Measurements from ENCODE around the gene GRAMD4. TPM values are rescaled to one million over a fixed set of nuclear protein-coding genes. Genes with fewer than 3 reads are reported as not detected.

Gene GRAMD4
- polyA plus RNA-seq, 1 of the 3 experiments (the other 2 are of a cell fraction): 15.5 TPM

- ChIA-PET CTCF (interaction anchor here (3.4 kb wide), 1 partner anchor 74 kb away, joined by 22 read pairs; no protein-coding TSS in a partner anchor), POLR2A (no interaction called here)
- TF ChIP-seq RFX5 (IDR thresholded peaks at IDR 0.05; ENCODE audit: low read length) (no peak), JUND (IDR thresholded peaks at IDR 0.05) (no peak)
- DNase-seq: no peak
- Histone ChIP-seq H3K36me3 (replicated peaks in 1 of 2; ENCODE audit: control insufficient read depth in 1 of 2, insufficient read depth in 2 of 2, low read length in 1 of 2) (no peaks in the 10 kb centered on the region), H3K4me3 (ENCODE audit: low read depth in 2 of 2, low read length in 1 of 2) (no peak overlapping the region), H3K79me2 (ENCODE audit: insufficient read depth) (no peaks in the 10 kb centered on the region), H3K27me3 (ENCODE audit: insufficient read depth) (no peaks in the 10 kb centered on the region), H3F3A (replicated peaks; ENCODE audit: insufficient read depth) (no peaks in the 10 kb centered on the region), H3K4me1 (ENCODE audit: control insufficient read depth in 1 of 2, insufficient read depth in 2 of 2, low read depth in 1 of 2, low read length in 1 of 2) (peaks cover 0 to 21% of the 10 kb centered on the region in 2 experiments; a peak in 1 of 4 replicates), H4K20me1 (ENCODE audit: insufficient read depth) (no peaks in the 10 kb centered on the region), H3K9me2 (no peaks in the 10 kb centered on the region), H3K9me3 (no peaks in the 10 kb centered on the region), H3K9ac (no peak overlapping the region), H2AFZ (ENCODE audit: low read depth) (no peak overlapping the region), H3K27ac (ENCODE audit: low read depth in 2 of 2, low read length in 1 of 2) (no peak overlapping the region), H3K4me2 (no peak overlapping the region)
- 88% methylated on average over 9 of the region's 21 CpGs for WGBS (ENCODE audit: low lambda C conversion rate)
Measured at GRCh38 chr22:46637711-46638600, 17.8 kb downstream of the GRAMD4 start.

GRCh38 chr22:46638601-46639431 is 18.6 kb downstream of the GRAMD4 start:
- CTCF ChIA-PET: interaction anchor here (1.0 kb wide), 1 partner anchor 48 kb away, joined by 4 read pairs; no protein-coding TSS in a partner anchor
- DNase-seq: no peak
- POLR2A ChIA-PET: no interaction called here
- no peak overlapping the region for H3K27ac ChIP-seq (ENCODE audit: low read depth in 2 of 2, low read length in 1 of 2)
- no peaks in the 10 kb centered on the region for H4K20me1 ChIP-seq (ENCODE audit: insufficient read depth)
- TF ChIP-seq GATA2 (CRISPR knock-in tag; IDR thresholded peaks at IDR 0.05): no peak
- TF ChIP-seq FOXJ3 (CRISPR knock-in tag; IDR thresholded peaks at IDR 0.05): no peak
- no peak for TF ChIP-seq NRF1 (IDR thresholded peaks at IDR 0.05; ENCODE audit: low read depth, low read length)
- TF ChIP-seq IRF3 (IDR thresholded peaks at IDR 0.05; ENCODE audit: low read depth, low read length): no peak
- peaks cover 0 to 21% of the 10 kb centered on the region in 2 experiments; a peak in 1 of 4 replicates for H3K4me1 ChIP-seq (ENCODE audit: control insufficient read depth in 1 of 2, insufficient read depth in 2 of 2, low read depth in 1 of 2, low read length in 1 of 2)
- H2AFZ ChIP-seq (ENCODE audit: low read depth): no peak overlapping the region
- no peaks in the 10 kb centered on the region for H3F3A ChIP-seq (replicated peaks; ENCODE audit: insufficient read depth)
- H3K9ac ChIP-seq: no peak overlapping the region
- H3K4me3 ChIP-seq (ENCODE audit: low read depth in 2 of 2, low read length in 1 of 2): no peak overlapping the region
- H3K4me2 ChIP-seq: no peak overlapping the region
- WGBS (ENCODE audit: low lambda C conversion rate): 89% methylated on average over 17 of the region's 18 CpGs
- no peaks in the 10 kb centered on the region for H3K36me3 ChIP-seq (replicated peaks in 1 of 2; ENCODE audit: control insufficient read depth in 1 of 2, insufficient read depth in 2 of 2, low read length in 1 of 2)
- no peaks in the 10 kb centered on the region for H3K27me3 ChIP-seq (ENCODE audit: insufficient read depth)
- no peaks in the 10 kb centered on the region for H3K79me2 ChIP-seq (ENCODE audit: insufficient read depth)
- no peaks in the 10 kb centered on the region for H3K9me3 ChIP-seq
- no peaks in the 10 kb centered on the region for H3K9me2 ChIP-seq

GRCh38 chr22:46639843-46640242 is 19.7 kb downstream of the GRAMD4 start:
- Histone ChIP-seq H3K9me2 (no peaks in the 10 kb centered on the region), H3K4me3 (ENCODE audit: low read depth in 2 of 2, low read length in 1 of 2) (no peak overlapping the region), H2AFZ (ENCODE audit: low read depth) (no peak overlapping the region), H3K27ac (ENCODE audit: low read depth in 2 of 2, low read length in 1 of 2) (no peak overlapping the region), H3K9ac (no peak overlapping the region), H3K79me2 (ENCODE audit: insufficient read depth) (no peaks in the 10 kb centered on the region), H4K20me1 (ENCODE audit: insufficient read depth) (no peaks in the 10 kb centered on the region), H3K27me3 (ENCODE audit: insufficient read depth) (no peaks in the 10 kb centered on the region), H3F3A (replicated peaks; ENCODE audit: insufficient read depth) (no peaks in the 10 kb centered on the region), H3K4me1 (ENCODE audit: control insufficient read depth in 1 of 2, insufficient read depth in 2 of 2, low read depth in 1 of 2, low read length in 1 of 2) (peaks cover 0 to 19% of the 10 kb centered on the region in 2 experiments; a peak in 1 of 4 replicates), H3K9me3 (no peaks in the 10 kb centered on the region), H3K36me3 (replicated peaks in 1 of 2; ENCODE audit: control insufficient read depth in 1 of 2, insufficient read depth in 2 of 2, low read length in 1 of 2) (no peaks in the 10 kb centered on the region), H3K4me2 (no peak overlapping the region)
- ChIA-PET POLR2A (no interaction called here), CTCF (interaction anchor here (0.9 to 1.3 kb wide), 3 partner anchors 10 to 77 kb away, joined by 4 to 6 read pairs (median 5); no protein-coding TSS in a partner anchor)
- DNase-seq: no peak
- WGBS (ENCODE audit: low lambda C conversion rate): 86% methylated on average over 5 of the region's 11 CpGs
- TF ChIP-seq CHD2 (IDR thresholded peaks at IDR 0.05; ENCODE audit: low read length, partially characterized antibody) (no peak), RFX5 (IDR thresholded peaks at IDR 0.05; ENCODE audit: low read length) (no peak), CTCF (IDR thresholded peaks at IDR 0.05) (no peak), RAD21 (IDR thresholded peaks at IDR 0.05; ENCODE audit: low read length) (no peak), FOXM1 (IDR thresholded peaks at IDR 0.05; ENCODE audit: low read depth) (no peak)
- TF ChIP-seq, protein P1, sequence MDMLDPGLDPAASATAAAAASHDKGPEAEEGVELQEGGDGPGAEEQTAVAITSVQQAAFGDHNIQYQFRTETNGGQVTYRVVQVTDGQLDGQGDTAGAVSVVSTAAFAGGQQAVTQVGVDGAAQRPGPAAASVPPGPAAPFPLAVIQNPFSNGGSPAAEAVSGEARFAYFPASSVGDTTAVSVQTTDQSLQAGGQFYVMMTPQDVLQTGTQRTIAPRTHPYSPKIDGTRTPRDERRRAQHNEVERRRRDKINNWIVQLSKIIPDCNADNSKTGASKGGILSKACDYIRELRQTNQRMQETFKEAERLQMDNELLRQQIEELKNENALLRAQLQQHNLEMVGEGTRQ (IDR thresholded peaks at IDR 0.05; ENCODE audit: borderline replicate concordance, low read depth, low read length): no peak

All from SK-N-SH (cell line).